GM18499 (cell line): ENCODE data around the gene ATF7IP2.
"Not testable (repeated sequence)": the region's sequence is repeated elsewhere in the genome, so short reads cannot be mapped to it uniquely, and the experiment has no call there.

ENCODE experiments used
- ATAC-seq: cut with Tn5 transposase; IDR thresholded peaks from one replicate; pipeline ENCODE4 v1.9.1; 2021; ENCODE audit warnings: moderate number of reproducible peaks; ENCODE audit not compliant: insufficient read depth, unreplicated experiment

Gene ATF7IP2

GRCh38 chr16:10370096-10370726 lies 15.7 kb upstream of the ATF7IP2 start:
- no peak for ATAC-seq

GRCh38 chr16:10371592-10371991 lies 14.3 kb upstream of the ATF7IP2 start:
- ATAC-seq: no peak

- ATAC-seq: no peak
These were observed 12.3 kb upstream of the ATF7IP2 start for GRCh38 chr16:10373556-10373955.

- no peak for ATAC-seq
These were observed 9.6 kb upstream of the ATF7IP2 start for GRCh38 chr16:10376229-10376628.

- ATAC-seq: no peak
These were observed 2.2 kb upstream of the ATF7IP2 start for GRCh38 chr16:10383626-10384025.

GRCh38 chr16:10386517-10387100 lies 748 bp downstream of the ATF7IP2 start:
- ATAC-seq: no peak

- no peak for ATAC-seq
These were observed 1.3 kb downstream of the ATF7IP2 start for GRCh38 chr16:10387188-10387617.

GRCh38 chr16:10388988-10389387 lies 3.1 kb downstream of the ATF7IP2 start:
- no peak for ATAC-seq

- no peak for ATAC-seq
These were observed 4.5 kb downstream of the ATF7IP2 start for GRCh38 chr16:10390330-10390729.

GRCh38 chr16:10390867-10391266 lies 5.0 kb downstream of the ATF7IP2 start:
- no peak for ATAC-seq

- no peak for ATAC-seq
These were observed 5.5 kb downstream of the ATF7IP2 start for GRCh38 chr16:10391339-10391738.

GRCh38 chr16:10402975-10403374 lies 17.1 kb downstream of the ATF7IP2 start:
- no peak for ATAC-seq

GRCh38 chr16:10405386-10405939 lies 19.6 kb downstream of the ATF7IP2 start:
- no peak for ATAC-seq

- no peak for ATAC-seq
These were observed 23.0 kb downstream of the ATF7IP2 start for GRCh38 chr16:10408824-10409381.

GRCh38 chr16:10409713-10410112 lies 23.9 kb downstream of the ATF7IP2 start:
- not testable (repeated sequence) for ATAC-seq

- ATAC-seq: no peak
These were observed 24.6 kb downstream of the ATF7IP2 start for GRCh38 chr16:10410469-10410868.

GRCh38 chr16:10412935-10413601 lies 27.2 kb downstream of the ATF7IP2 start:
- ATAC-seq: no peak

- ATAC-seq: not testable (repeated sequence)
These were observed 32.3 kb downstream of the ATF7IP2 start for GRCh38 chr16:10418204-10418603.

- no peak for ATAC-seq
These were observed 33.8 kb downstream of the ATF7IP2 start for GRCh38 chr16:10419701-10420100.

- no peak for ATAC-seq
These were observed 35.7 kb downstream of the ATF7IP2 start for GRCh38 chr16:10421596-10421995.
